GM19372 (cell line): ENCODE results near the gene FAM240A.

Experiments used
- ATAC-seq: cut with Tn5 transposase; IDR thresholded peaks from one replicate; pipeline ENCODE4 v1.9.1; 2021; ENCODE audit warnings: mild to moderate bottlenecking, low read depth, moderate library complexity; ENCODE audit not compliant: unreplicated experiment

FAM240A gene

GRCh38 chr3:46671541-46672348, 59.4 kb downstream of the FAM240A start:
- ATAC-seq = no peak

GRCh38 chr3:46672349-46672695, 60.0 kb downstream of the FAM240A start:
- no peak for ATAC-seq

GRCh38 chr3:46673151-46674030, 61.1 kb downstream of the FAM240A start:
- ATAC-seq = no peak

- no peak for ATAC-seq
These were observed 61.9 kb downstream of the FAM240A start for GRCh38 chr3:46674031-46674845.

- ATAC-seq = no peak
These were observed 63.1 kb downstream of the FAM240A start for GRCh38 chr3:46675426-46675825.
